Measurements from ENCODE around the gene TK1. TPM values are rescaled to one million over a fixed set of nuclear protein-coding genes. Genes with fewer than 3 reads are reported as not detected.

TK1 gene
- total and polyA plus RNA-seq, 2 donors (not counting 1 experiment from before 2014, with no cell fraction given) = 2.2 to 3.8 TPM

Small RNAs within 50 kb of the gene (small RNA-seq; reads per million reads assigned to genes)
- gene AC087645.1 (ENCODE audit: insufficient read length, low read depth, low replicate concordance) = not detected

Other genes with a start within 250 kb of the TK1 start
- 63.8 and 66.8 TPM in 2 replicates for gene TNRC6C, start 228.3 kb downstream of the TK1 start, total RNA-seq
- gene TNRC6C, start 228.3 kb downstream of the TK1 start, polyA plus RNA-seq = 3.9 and 4.8 TPM in 2 replicates
- 891 and 910 TPM in 2 replicates for gene TMC6, start 58.3 kb downstream of the TK1 start, total RNA-seq
- gene TMC6, start 58.3 kb downstream of the TK1 start, polyA plus RNA-seq = 374 and 424 TPM in 2 replicates
- gene TMC8, start 56.3 kb downstream of the TK1 start, total RNA-seq = 235 and 252 TPM in 2 replicates
- 352 and 445 TPM in 2 replicates for gene TMC8, start 56.3 kb downstream of the TK1 start, polyA plus RNA-seq
- 1.2 and 1.6 TPM in 2 replicates for gene C17orf99, start 40.7 kb downstream of the TK1 start, total RNA-seq
- gene C17orf99, start 40.7 kb downstream of the TK1 start, polyA plus RNA-seq = 0.30 and 1.6 TPM in 2 replicates
- gene SYNGR2, start 18.5 kb downstream of the TK1 start, total RNA-seq = 380 and 390 TPM in 2 replicates
- gene SYNGR2, start 18.5 kb downstream of the TK1 start, polyA plus RNA-seq = 363 and 442 TPM in 2 replicates
- 18.2 and 23.3 TPM in 2 replicates for gene AFMID, start 310 bp upstream of the TK1 start, total RNA-seq
- gene AFMID, start 310 bp upstream of the TK1 start, polyA plus RNA-seq = 12.8 and 24.8 TPM in 2 replicates
- gene BIRC5, start 27.2 kb upstream of the TK1 start, total RNA-seq = 0.51 and 0.84 TPM in 2 replicates
- 0.33 and 0.36 TPM in 2 replicates for gene BIRC5, start 27.2 kb upstream of the TK1 start, polyA plus RNA-seq
- gene TMEM235, start 44.6 kb upstream of the TK1 start, total RNA-seq = not detected in 2 replicates
- gene TMEM235, start 44.6 kb upstream of the TK1 start, polyA plus RNA-seq = not detected in 2 replicates
- 39.8 and 41.8 TPM in 2 replicates for gene SOCS3, start 173.0 kb upstream of the TK1 start, total RNA-seq
- gene SOCS3, start 173.0 kb upstream of the TK1 start, polyA plus RNA-seq = 24.4 and 67.6 TPM in 2 replicates
- gene PGS1, start 191.6 kb upstream of the TK1 start, total RNA-seq = 88.3 and 91.1 TPM in 2 replicates
- 85.1 and 87.4 TPM in 2 replicates for gene PGS1, start 191.6 kb upstream of the TK1 start, polyA plus RNA-seq